Smooth muscle cell (in vitro differentiated cells): ENCODE data around the gene IGFBP7. TPM values are rescaled to one million over a fixed set of nuclear protein-coding genes. Genes with fewer than 3 reads are reported as not detected.

Source experiments
- DNase-seq: peaks from one replicate; lab custom pipeline; 2025; ENCODE audit not compliant: unreplicated experiment; lab: John Stamatoyannopoulos, UW
- H2AFZ ChIP-seq: fragments of 200-600 bp; sonication (generic); 2 replicates; pipeline ENCODE4 v1.6.0; 2016; ENCODE audit warnings: antibody characterized with exemption, low read depth, mild to moderate bottlenecking
- H3F3A ChIP-seq: fragments of 200-600 bp; sonication (generic); 2 replicates; pipeline ENCODE4 v1.6.0; 2017; ENCODE audit warnings: antibody characterized with exemption, low read depth
- H3K27ac ChIP-seq: fragments of 200-600 bp; sonication (generic); 2 replicates; pipeline ENCODE4 v1.5.1; 2016; ENCODE audit warnings: low read depth, mild to moderate bottlenecking
- H3K27me3 ChIP-seq: fragments of 200-600 bp; sonication (generic); 2 replicates; pipeline ENCODE4 v1.6.1; 2016; ENCODE audit warnings: low read depth, mild to moderate bottlenecking
- H3K36me3 ChIP-seq: fragments of 200-600 bp; sonication (generic); 2 replicates; pipeline ENCODE4 v1.5.1; 2016; ENCODE audit warnings: low read depth
- H3K4me1 ChIP-seq: fragments of 200-600 bp; sonication (generic); 2 replicates; pipeline ENCODE4 v1.5.1; 2016; ENCODE audit warnings: low read depth
- H3K4me2 ChIP-seq: fragments of 200-600 bp; sonication (generic); 2 replicates; pipeline ENCODE4 v1.6.0; 2016; ENCODE audit warnings: mild to moderate bottlenecking
- H3K4me3 ChIP-seq: fragments of 200-600 bp; sonication (generic); 2 replicates; pipeline ENCODE4 v1.5.1; 2016; ENCODE audit warnings: mild to moderate bottlenecking
- H3K79me2 ChIP-seq: fragments of 200-600 bp; sonication (generic); 2 replicates; pipeline ENCODE4 v1.6.0; 2016; ENCODE audit warnings: low read depth, mild to moderate bottlenecking
- H3K9ac ChIP-seq: fragments of 200-600 bp; sonication (generic); 2 replicates; pipeline ENCODE4 v1.6.0; 2016; ENCODE audit warnings: low read depth
- H3K9me3 ChIP-seq: fragments of 200-600 bp; sonication (generic); replicated peaks from 2 replicates; pipeline ENCODE4 v1.5.1; 2016; ENCODE audit warnings: low read depth
- H4K20me1 ChIP-seq: fragments of 200-600 bp; sonication (generic); 2 replicates; pipeline ENCODE4 v1.6.0; 2016; ENCODE audit warnings: low read depth
- WGBS: methylation state at CpG from one replicate; pipeline ENCODE4 v1.1.7; 2016; ENCODE audit warnings: low lambda C conversion rate; 5-methylcytosine and 5-hydroxymethylcytosine counted together
- polyA plus RNA-seq: library from polyadenylated mRNA; unstranded; fragments of >200 nt; fragmentation: Nextera tagmentation; extraction: Ambion mirVana; gene quantifications from 2 replicates; pipeline ENCODE4 v1.2.1, GENCODE V29; 2016
- total RNA-seq: library from RNA; depleted of rRNA; stranded (reverse); fragments of >200 nt; gene quantifications from 2 replicates; pipeline ENCODE4 v1.2.3, GENCODE V29; 2014
- TF ChIP-seq, protein P1 (sequence below): fragments of 200-600 bp; sonication (generic); IDR thresholded peaks from 2 replicates; pipeline ENCODE4 v1.5.1; 2017; ENCODE audit warnings: borderline replicate concordance, mild to moderate bottlenecking, antibody characterized with exemption; ENCODE audit not compliant: insufficient read depth, poor library complexity, severe bottlenecking

IGFBP7 gene
- total and polyA plus RNA-seq, 2 experiments from 2014 or later: 998 to 1,684 TPM

DNA sequence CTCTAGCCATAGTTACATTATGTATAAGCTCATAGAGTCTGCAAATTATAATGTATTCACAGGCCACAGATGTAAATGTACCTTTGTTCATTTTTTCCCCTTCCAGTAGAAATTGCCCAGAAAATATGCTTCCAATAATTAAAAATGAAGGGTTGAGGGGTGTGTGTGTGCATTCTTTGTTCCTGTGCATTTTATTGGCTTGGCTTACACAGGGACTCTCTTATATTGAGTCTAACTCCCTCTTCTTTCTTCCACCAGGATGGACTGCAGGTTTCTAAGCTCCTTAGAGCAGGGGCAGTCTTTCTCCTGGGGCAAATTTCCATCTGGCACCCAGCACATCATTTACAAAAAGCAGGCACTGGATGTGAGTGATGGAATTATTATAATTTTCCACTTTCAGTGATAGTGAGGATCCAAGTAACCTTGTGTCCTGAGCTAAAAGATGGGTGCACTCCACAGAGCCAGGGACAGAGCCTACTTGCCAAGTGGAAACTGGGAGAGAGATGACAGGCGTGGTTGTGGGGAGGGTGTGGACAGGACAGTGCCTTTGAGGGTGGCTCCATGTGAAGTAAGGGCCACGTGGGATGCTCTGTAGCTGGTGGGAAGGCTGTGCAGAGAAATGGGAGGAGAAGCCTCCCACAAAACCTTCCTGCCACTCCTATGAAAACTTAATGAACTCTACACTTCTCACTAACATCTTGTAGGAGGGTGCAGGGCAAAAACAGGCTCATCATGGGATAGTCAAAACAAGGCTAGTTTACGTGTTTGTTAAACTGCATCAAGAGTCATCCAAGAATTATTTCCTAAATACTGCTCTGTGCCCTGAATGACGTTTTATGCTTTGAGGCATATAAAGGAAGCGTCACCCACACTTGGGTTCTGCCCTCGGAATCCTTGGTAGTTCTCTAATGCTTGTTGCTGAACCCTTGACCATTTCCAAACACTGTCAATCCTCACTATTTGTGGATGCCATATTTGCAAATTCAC is 16.0 kb downstream of the IGFBP7 start:
- H3K79me2 ChIP-seq: peaks cover 86% of the 10 kb centered on the region
- peak overlapping the region; percentile 54 for H3K4me2 ChIP-seq
- H3K27ac ChIP-seq: peak overlapping the region; percentile 91
- H3K9me3 ChIP-seq: no peaks in the 10 kb centered on the region
- 61% methylated on average over 6 of the region's 6 CpGs for WGBS
- H2AFZ ChIP-seq: no peak overlapping the region
- peak overlapping the region; percentile 43 for H3K9ac ChIP-seq
- no peak for DNase-seq
- H4K20me1 ChIP-seq: no peaks in the 10 kb centered on the region
- TF ChIP-seq, protein P1, sequence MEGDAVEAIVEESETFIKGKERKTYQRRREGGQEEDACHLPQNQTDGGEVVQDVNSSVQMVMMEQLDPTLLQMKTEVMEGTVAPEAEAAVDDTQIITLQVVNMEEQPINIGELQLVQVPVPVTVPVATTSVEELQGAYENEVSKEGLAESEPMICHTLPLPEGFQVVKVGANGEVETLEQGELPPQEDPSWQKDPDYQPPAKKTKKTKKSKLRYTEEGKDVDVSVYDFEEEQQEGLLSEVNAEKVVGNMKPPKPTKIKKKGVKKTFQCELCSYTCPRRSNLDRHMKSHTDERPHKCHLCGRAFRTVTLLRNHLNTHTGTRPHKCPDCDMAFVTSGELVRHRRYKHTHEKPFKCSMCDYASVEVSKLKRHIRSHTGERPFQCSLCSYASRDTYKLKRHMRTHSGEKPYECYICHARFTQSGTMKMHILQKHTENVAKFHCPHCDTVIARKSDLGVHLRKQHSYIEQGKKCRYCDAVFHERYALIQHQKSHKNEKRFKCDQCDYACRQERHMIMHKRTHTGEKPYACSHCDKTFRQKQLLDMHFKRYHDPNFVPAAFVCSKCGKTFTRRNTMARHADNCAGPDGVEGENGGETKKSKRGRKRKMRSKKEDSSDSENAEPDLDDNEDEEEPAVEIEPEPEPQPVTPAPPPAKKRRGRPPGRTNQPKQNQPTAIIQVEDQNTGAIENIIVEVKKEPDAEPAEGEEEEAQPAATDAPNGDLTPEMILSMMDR: no peak
- H3K36me3 ChIP-seq: no peaks in the 10 kb centered on the region
- H3F3A ChIP-seq: peaks cover 17% of the 10 kb centered on the region
- no peak overlapping the region for H3K4me3 ChIP-seq
- H3K27me3 ChIP-seq: no peaks in the 10 kb centered on the region
- peaks cover 25% of the 10 kb centered on the region for H3K4me1 ChIP-seq

- peaks cover 9% of the 10 kb centered on the region for H3K4me1 ChIP-seq
- no peak overlapping the region for H3K9ac ChIP-seq
- H3K9me3 ChIP-seq: no peaks in the 10 kb centered on the region
- peaks cover 81% of the 10 kb centered on the region for H3K79me2 ChIP-seq
- WGBS: 69% methylated on average over 3 of the region's 3 CpGs
- TF ChIP-seq, protein P1: no peak
- H3F3A ChIP-seq: peaks cover 10% of the 10 kb centered on the region
- no peak overlapping the region for H2AFZ ChIP-seq
- no peaks in the 10 kb centered on the region for H4K20me1 ChIP-seq
- no peak overlapping the region for H3K4me2 ChIP-seq
- DNase-seq: no peak
- no peaks in the 10 kb centered on the region for H3K27me3 ChIP-seq
- no peaks in the 10 kb centered on the region for H3K36me3 ChIP-seq
- H3K27ac ChIP-seq: peak overlapping the region; percentile 44
- H3K4me3 ChIP-seq: no peak overlapping the region
These were observed 18.5 kb downstream of the IGFBP7 start for GRCh38 chr4:57091657-57092162.

GRCh38 chr4:57090079-57090478 is 20.1 kb downstream of the IGFBP7 start:
- Histone ChIP-seq H3K4me1 (no peaks in the 10 kb centered on the region), H3K27me3 (no peaks in the 10 kb centered on the region), H3K4me3 (no peak overlapping the region), H3K79me2 (peaks cover 72% of the 10 kb centered on the region), H3K36me3 (no peaks in the 10 kb centered on the region), H3K27ac (peak overlapping the region; percentile 14), H3K9me3 (no peaks in the 10 kb centered on the region), H2AFZ (no peak overlapping the region), H3F3A (peaks cover 13% of the 10 kb centered on the region), H3K4me2 (no peak overlapping the region), H4K20me1 (no peaks in the 10 kb centered on the region), H3K9ac (no peak overlapping the region)
- TF ChIP-seq, protein P1: no peak
- DNase-seq: no peak
- 78% methylated on average over 3 of the region's 3 CpGs for WGBS
